GM10248 (cell line): ENCODE measurements around the gene CANT1.

ENCODE experiments used
- CTCF ChIA-PET: fragments of 300-600 bp; sonication (Branson Sonifier 250); formaldehyde crosslinking; extraction: SDS; loops from one replicate; lab custom pipeline; 2021; ENCODE audit warnings: antibody characterized with exemption; lab: Yijun Ruan, JAX
- POLR2A ChIA-PET: fragments of 350-650 bp; sonication (Branson Sonifier 250); formaldehyde crosslinking; extraction: SDS; loops from one replicate; lab custom pipeline; 2020; ENCODE audit warnings: antibody characterized with exemption; lab: Yijun Ruan, JAX
- DNase-seq: peaks from one replicate; pipeline ENCODE4 v3.0.0; 2012; ENCODE audit errors: extremely low spot score
- TF ChIP-seq, protein P1 (sequence below): IDR thresholded peaks from 2 replicates; pipeline ENCODE4 v1.5.1; 2012; ENCODE audit warnings: mild to moderate bottlenecking, low read depth; ENCODE audit errors: extremely low read depth, missing control alignments, control extremely low read depth

The CANT1 gene

DNA sequence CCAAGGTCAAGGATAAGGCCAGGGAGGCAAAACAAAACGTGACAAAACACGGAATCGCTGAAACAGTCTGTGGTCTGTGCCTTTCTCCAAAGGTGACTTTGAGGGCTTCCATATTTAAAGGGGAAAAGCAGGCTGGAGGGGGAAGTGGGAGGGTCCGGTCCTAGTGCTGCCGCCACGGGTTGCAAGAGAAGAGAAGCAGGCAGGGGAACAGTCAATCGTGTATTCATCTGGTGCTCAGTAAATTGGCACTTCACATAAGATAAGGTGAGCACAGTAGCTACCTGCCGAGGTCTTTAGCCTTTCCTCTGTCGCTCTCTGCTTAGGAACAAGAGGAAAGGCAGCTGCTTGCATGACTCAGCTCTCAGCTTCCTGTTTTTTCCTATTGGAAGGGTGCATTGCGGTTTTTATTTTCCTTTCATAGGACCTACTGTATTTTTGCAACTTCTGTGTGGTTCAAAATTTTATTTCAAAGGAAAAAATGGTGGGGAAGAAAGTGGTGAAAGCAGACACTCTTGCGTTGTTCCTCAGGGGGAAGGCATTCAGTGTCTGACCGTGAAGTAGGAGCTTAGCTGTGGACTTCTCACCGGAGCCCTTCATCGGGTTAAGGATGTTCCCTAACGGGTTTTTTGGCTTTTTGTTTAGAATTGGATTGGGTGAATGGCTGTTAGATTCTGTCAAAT, 22.8 kb downstream of the CANT1 start:
- TF ChIP-seq, protein P1, sequence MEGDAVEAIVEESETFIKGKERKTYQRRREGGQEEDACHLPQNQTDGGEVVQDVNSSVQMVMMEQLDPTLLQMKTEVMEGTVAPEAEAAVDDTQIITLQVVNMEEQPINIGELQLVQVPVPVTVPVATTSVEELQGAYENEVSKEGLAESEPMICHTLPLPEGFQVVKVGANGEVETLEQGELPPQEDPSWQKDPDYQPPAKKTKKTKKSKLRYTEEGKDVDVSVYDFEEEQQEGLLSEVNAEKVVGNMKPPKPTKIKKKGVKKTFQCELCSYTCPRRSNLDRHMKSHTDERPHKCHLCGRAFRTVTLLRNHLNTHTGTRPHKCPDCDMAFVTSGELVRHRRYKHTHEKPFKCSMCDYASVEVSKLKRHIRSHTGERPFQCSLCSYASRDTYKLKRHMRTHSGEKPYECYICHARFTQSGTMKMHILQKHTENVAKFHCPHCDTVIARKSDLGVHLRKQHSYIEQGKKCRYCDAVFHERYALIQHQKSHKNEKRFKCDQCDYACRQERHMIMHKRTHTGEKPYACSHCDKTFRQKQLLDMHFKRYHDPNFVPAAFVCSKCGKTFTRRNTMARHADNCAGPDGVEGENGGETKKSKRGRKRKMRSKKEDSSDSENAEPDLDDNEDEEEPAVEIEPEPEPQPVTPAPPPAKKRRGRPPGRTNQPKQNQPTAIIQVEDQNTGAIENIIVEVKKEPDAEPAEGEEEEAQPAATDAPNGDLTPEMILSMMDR, result no peak
- CTCF ChIA-PET, result interaction anchor here (0.6 to 4.3 kb wide), 6 partner anchors 9 to 57 kb away, joined by 3 to 22 read pairs (median 4); no protein-coding TSS in a partner anchor
- POLR2A ChIA-PET, result no interaction called here
- no peak for DNase-seq

DNA sequence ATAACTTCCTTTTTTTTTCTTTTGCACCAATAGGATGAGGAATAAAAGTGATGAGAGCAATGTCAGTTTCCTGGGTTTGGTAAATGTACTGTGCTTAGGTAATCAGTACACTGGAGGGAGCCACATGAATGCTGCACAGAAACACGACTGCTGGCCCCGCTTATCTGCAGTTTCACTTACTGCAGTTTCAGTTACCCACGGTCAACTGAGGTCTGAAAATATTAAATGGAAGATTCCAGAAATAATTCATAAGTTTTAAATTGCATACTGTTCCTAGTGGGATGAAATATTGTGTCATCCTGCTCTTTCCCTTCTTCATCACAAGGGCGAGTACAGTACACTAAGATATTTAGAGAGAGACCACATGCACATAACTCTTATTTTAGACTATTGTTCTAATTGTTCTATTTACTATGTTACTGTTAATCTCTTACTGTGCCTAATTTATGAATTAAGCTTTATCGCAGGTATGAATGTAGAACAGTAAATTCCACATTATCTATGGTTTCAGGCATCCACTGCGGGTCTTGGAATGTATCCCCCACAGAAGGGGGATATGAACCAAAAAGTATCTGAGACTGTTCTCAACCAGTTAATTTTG, 23.4 kb downstream of the CANT1 start:
- POLR2A ChIA-PET, result no interaction called here
- TF ChIP-seq, protein P1, result no peak
- DNase-seq, result no peak
- CTCF ChIA-PET, result interaction anchor here (0.7 to 4.3 kb wide), 7 partner anchors 10 to 405 kb away, joined by 3 to 22 read pairs (median 4); no protein-coding TSS in a partner anchor

DNA sequence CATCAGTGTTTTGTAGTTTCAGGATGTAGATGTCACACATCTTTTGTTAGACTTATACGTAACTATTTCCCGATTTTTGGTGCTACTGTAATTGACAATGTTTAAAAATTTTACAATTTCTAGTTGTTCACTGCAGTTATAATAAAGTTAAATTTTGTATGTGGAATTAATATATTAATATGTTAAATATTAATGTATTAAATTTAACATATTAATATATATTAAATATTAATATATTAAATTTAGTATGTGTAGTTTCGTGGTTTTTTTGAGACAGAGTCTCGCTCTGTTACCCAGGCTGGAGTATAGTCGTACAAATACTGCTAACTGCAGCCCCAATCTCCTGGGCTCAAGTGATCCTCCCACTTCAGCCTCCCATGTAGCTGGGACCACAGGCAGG, 24.2 kb downstream of the CANT1 start:
- ChIA-PET CTCF (interaction anchor here (1.0 to 4.3 kb wide), 4 partner anchors 11 to 406 kb away, joined by 3 to 22 read pairs (median 4); no protein-coding TSS in a partner anchor), POLR2A (no interaction called here)
- no peak for DNase-seq
- TF ChIP-seq, protein P1, result no peak

DNA sequence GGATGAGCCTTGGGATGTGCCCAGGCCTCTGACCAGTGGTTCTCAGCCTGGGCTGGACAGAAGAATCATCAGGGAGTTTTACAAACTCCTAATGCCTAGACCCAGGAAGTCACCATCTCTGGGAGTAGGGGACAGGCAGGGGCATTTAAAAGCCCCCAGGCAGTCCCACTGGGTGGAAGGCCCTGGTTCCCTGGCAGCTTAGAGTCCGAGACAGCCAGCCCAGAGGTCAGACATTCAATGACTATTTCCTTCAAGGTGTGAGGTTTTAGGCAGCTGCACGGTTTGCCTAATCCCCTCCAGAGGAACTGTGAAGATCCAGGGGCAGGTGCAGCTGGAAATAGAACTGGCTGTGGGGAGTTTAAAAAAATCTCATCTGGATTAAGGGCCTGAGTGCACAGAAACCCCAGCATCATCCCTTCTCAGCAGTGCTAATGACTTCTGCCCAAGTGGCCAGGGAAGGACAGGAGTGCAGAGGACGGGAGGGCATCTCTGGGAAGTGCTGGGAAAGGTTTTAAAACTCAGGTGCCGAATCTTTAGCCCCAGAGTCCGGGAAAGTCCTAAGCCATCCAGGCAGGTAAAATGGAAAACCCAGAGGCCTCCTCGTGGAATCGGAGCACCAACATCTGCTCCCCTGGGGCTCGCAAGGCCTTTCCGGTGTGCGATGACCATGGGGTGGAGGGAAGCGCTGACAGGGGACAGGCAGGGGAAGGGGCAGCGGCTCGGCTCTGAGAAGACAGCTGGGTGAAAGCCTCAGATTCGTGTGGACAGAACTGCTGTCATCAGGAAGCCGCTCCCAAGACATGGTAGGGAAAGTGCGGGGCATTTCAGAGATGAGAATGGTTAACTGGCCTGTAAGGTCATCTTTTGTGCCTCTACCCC, 28.3 kb downstream of the CANT1 start:
- TF ChIP-seq, protein P1, result no peak
- DNase-seq, result no peak
- CTCF ChIA-PET, result interaction anchor here (1.5 to 3.2 kb wide), 3 partner anchors 10 to 411 kb away, joined by 5 to 20 read pairs (median 6); no protein-coding TSS in a partner anchor
- POLR2A ChIA-PET, result no interaction called here

DNA sequence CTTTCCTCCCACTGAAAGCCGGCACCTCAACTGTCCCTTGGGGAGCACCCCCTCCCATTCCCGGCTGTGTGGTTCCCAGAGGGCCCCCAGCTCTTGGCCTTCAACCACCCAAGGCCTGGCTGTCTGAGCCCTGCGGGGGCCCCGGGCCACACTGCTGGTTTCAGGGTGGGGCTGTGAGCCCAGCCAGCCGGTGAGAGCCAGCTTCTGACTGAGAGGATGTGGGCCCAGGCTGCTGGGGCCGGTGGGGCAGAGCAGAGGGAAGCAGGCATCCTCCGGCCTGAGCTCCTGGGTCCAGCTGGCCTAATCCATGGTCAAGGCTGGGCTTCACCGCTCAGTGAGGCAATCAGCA, 29.0 kb downstream of the CANT1 start:
- ChIA-PET CTCF (interaction anchor here (1.6 to 3.2 kb wide), 2 partner anchors 9 to 411 kb away, joined by 5 to 20 read pairs; no protein-coding TSS in a partner anchor), POLR2A (no interaction called here)
- TF ChIP-seq, protein P1, result no peak
- no peak for DNase-seq
